A549 (cell line): ENCODE measurements around the gene DOCK10. TPM values are rescaled to one million over a fixed set of nuclear protein-coding genes. Genes with fewer than 3 reads are reported as not detected.

ENCODE experiments used
- ATAC-seq, 2 experiments: fragments of 200-7000 bp in 1 of 2; fragments of >200 bp in 1 of 2; cut with Nextera tagmentation in 1 of 2; cut with Tn5 transposase in 1 of 2; 3 replicates each; pipeline versions ENCODE4 v1.8.0 to v1.9.1; 2018 to 2020; ENCODE audit warnings: mild to moderate bottlenecking in 1 of 2, moderate library complexity in 1 of 2
- CTCF ChIA-PET: fragments of 300-600 bp; sonication (Branson Sonifier 250); formaldehyde crosslinking; extraction: SDS; loops from one replicate; lab custom pipeline; 2021; ENCODE audit warnings: antibody characterized with exemption, inconsistent platforms; lab: Yijun Ruan, JAX
- POLR2A ChIA-PET: fragments of 350-600 bp; formaldehyde crosslinking; extraction: SDS; loops from one replicate; lab custom pipeline; 2021; ENCODE audit warnings: antibody characterized with exemption, inconsistent platforms; lab: Yijun Ruan, JAX
- DNase-seq, 2 experiments: peaks; one replicate each; pipeline versions ENCODE4 v3.0.0 to v3.0.0-alpha.2; 2011 to 2016; ENCODE audit warnings: low read depth in 1 of 2, low spot score in 1 of 2
- FAIRE-seq: peaks from 2 replicates; lab custom pipeline; 2011; peaks lifted over from hg19 to GRCh38; lab: Jason Lieb, UNC
- H3K27ac ChIP-seq, 2 experiments: fragments of >200 bp; sonication (Bioruptor Twin); formaldehyde crosslinking; 3 replicates each; pipeline ENCODE4 v1.5.1; 2016 to 2017
- H3K4me1 ChIP-seq: fragments of >200 bp; sonication (Bioruptor Twin); formaldehyde crosslinking; 3 replicates; pipeline ENCODE4 v1.6.1; 2016
- H3K4me2 ChIP-seq: fragments of >200 bp; sonication (Bioruptor Twin); formaldehyde crosslinking; 3 replicates; pipeline ENCODE4 v1.6.1; 2016
- H3K4me3 ChIP-seq: fragments of >200 bp; sonication (Bioruptor Twin); formaldehyde crosslinking; 3 replicates; pipeline ENCODE4 v1.5.1; 2016
- H3K9me3 ChIP-seq: fragments of >200 bp; sonication (Bioruptor Twin); formaldehyde crosslinking; 3 replicates; pipeline ENCODE4 v1.6.1; 2016
- CBX2 ChIP-seq: fragments of 200-600 bp; sonication (generic); IDR thresholded peaks from 2 replicates; pipeline ENCODE4 v1.6.1; 2016; ENCODE audit warnings: low read depth, mild to moderate bottlenecking, borderline replicate concordance
- EHMT2 ChIP-seq: fragments of 200-600 bp; sonication (generic); IDR thresholded peaks from 2 replicates; pipeline ENCODE4 v1.6.1; 2016; ENCODE audit warnings: antibody characterized with exemption, low read depth, mild to moderate bottlenecking, moderate library complexity
- EP300 ChIP-seq, 2 experiments: fragments of >200 bp; sonication (Bioruptor Twin); formaldehyde crosslinking; IDR thresholded peaks; 2 replicates in 1 of 2; 3 replicates in 1 of 2; pipeline ENCODE4 v1.6.1; 2016 to 2017
- HOXB13 ChIP-seq: fragments of 250-450 bp; sonication (Bioruptor Pico); IDR thresholded peaks from 2 replicates; pipeline ENCODE4 v1.5.0; 2020; ENCODE audit warnings: low read depth, mild to moderate bottlenecking, moderate library complexity
- HOXB5 ChIP-seq: fragments of 250-450 bp; sonication (Bioruptor Pico); IDR thresholded peaks from 2 replicates; pipeline ENCODE4 v1.5.0; 2020; ENCODE audit warnings: mild to moderate bottlenecking, moderate library complexity
- KDM1A ChIP-seq: fragments of 200-600 bp; sonication (generic); IDR thresholded peaks from 2 replicates; pipeline ENCODE4 v1.6.1; 2016; ENCODE audit warnings: low read depth, mild to moderate bottlenecking
- KDM5A ChIP-seq: fragments of 200-600 bp; sonication (generic); IDR thresholded peaks from 2 replicates; pipeline ENCODE4 v1.6.1; 2016; ENCODE audit warnings: antibody characterized with exemption, mild to moderate bottlenecking
- MAZ ChIP-seq: fragments of 150-350 bp; IDR thresholded peaks from 2 replicates; pipeline ENCODE4 v1.6.1; 2014; ENCODE audit warnings: antibody characterized with exemption, low read depth, low read length, borderline replicate concordance
- MYC ChIP-seq: IDR thresholded peaks from 2 replicates; pipeline ENCODE4 v1.6.1; 2012; ENCODE audit warnings: mild to moderate bottlenecking, inconsistent platforms, low read length, improper control_type of control experiment, borderline replicate concordance
- NFE2L2 ChIP-seq: fragments of 150-350 bp; conservative IDR thresholded peaks from 2 replicates; pipeline ENCODE4 v1.6.1; 2014; ENCODE audit warnings: low read length
- POLR2AphosphoS2 ChIP-seq: conservative IDR thresholded peaks from 2 replicates; pipeline ENCODE4 v1.6.1; 2012; ENCODE audit warnings: low read length, improper control_type of control experiment, inconsistent platforms
- RAD21 ChIP-seq, 2 experiments: fragments of >200 bp in 1 of 2; sonication (Bioruptor Twin) in 1 of 2; formaldehyde crosslinking in 1 of 2; IDR thresholded peaks in 1 of 2; conservative IDR thresholded peaks in 1 of 2; 2 replicates in 1 of 2; 3 replicates in 1 of 2; pipeline ENCODE4 v1.6.1; 2012 to 2018; ENCODE audit warnings: inconsistent platforms in 1 of 2
- RARB ChIP-seq: fragments of 250-450 bp; sonication (Bioruptor Pico); IDR thresholded peaks from 2 replicates; pipeline ENCODE4 v1.8.0; 2021; ENCODE audit warnings: mild to moderate bottlenecking, moderate library complexity
- RNF2 ChIP-seq: fragments of 200-600 bp; sonication (generic); IDR thresholded peaks from 2 replicates; pipeline ENCODE4 v1.6.1; 2016; ENCODE audit warnings: low read depth, mild to moderate bottlenecking, antibody characterized with exemption, moderate library complexity, borderline replicate concordance
- SREBF2 ChIP-seq: fragments of 450-650 bp; IDR thresholded peaks from 2 replicates; pipeline ENCODE4 v1.6.1; 2014; ENCODE audit warnings: mild to moderate bottlenecking, moderate library complexity
- TFCP2L1 ChIP-seq: fragments of 250-450 bp; sonication (Bioruptor Pico); IDR thresholded peaks from 2 replicates; pipeline ENCODE4 v1.5.0; 2021; ENCODE audit warnings: mild to moderate bottlenecking
- TP53 ChIP-seq: fragments of 250-450 bp; sonication (Bioruptor Pico); IDR thresholded peaks from 2 replicates; pipeline ENCODE4 v1.5.0; 2021; ENCODE audit warnings: mild to moderate bottlenecking, moderate library complexity
- WGBS: methylation state at CpG from one replicate; pipeline ENCODE4 v1.1.6; 2017; ENCODE audit errors: missing lambda C conversion rate; 5-methylcytosine and 5-hydroxymethylcytosine counted together
- polyA plus RNA-seq, 4 experiments: library from polyadenylated mRNA; depleted of rRNA in 3 of 4; stranded (reverse); fragments of >200 nt; fragmentation: RNase III in 1 of 4; extraction: RNeasy Plus Mini Kit Qiagen cat#74134 plus additional on column Dnase treatment in 1 of 4; gene quantifications; 2 replicates in 3 of 4; 3 replicates in 1 of 4; pipeline ENCODE4 v1.2.3, GENCODE V29; 2011 to 2017
- TF ChIP-seq, protein P1 (sequence below): fragments of 150-350 bp; IDR thresholded peaks from 2 replicates; pipeline ENCODE4 v1.6.1; 2014; ENCODE audit warnings: low read depth, mild to moderate bottlenecking, low read length
- TF ChIP-seq, protein P2 (sequence below): fragments of 450-650 bp; IDR thresholded peaks from 2 replicates; pipeline ENCODE4 v1.6.1; 2014; ENCODE audit warnings: antibody characterized with exemption
- TF ChIP-seq, protein P3 (sequence below): fragments of >200 bp; sonication (Bioruptor Twin); formaldehyde crosslinking; IDR thresholded peaks from 3 replicates; pipeline ENCODE4 v1.5.1; 2016
- TF ChIP-seq, protein P4 (sequence below): IDR thresholded peaks from 2 replicates; pipeline ENCODE4 v1.6.1; 2012; ENCODE audit warnings: low read depth, borderline replicate concordance
- TF ChIP-seq, protein P5 (sequence below): IDR thresholded peaks from 2 replicates; pipeline ENCODE4 v1.6.1; 2012
- TF ChIP-seq, protein P6 (sequence below): fragments of 250-450 bp; sonication (Bioruptor Pico); IDR thresholded peaks from 2 replicates; pipeline ENCODE4 v1.5.0; 2021; ENCODE audit warnings: mild to moderate bottlenecking, moderate library complexity, borderline replicate concordance

DOCK10 gene
- polyA plus RNA-seq, 2 of the 4 experiments (the other 2 are of a cell fraction) = 43.0 to 45.3 TPM

DNA sequence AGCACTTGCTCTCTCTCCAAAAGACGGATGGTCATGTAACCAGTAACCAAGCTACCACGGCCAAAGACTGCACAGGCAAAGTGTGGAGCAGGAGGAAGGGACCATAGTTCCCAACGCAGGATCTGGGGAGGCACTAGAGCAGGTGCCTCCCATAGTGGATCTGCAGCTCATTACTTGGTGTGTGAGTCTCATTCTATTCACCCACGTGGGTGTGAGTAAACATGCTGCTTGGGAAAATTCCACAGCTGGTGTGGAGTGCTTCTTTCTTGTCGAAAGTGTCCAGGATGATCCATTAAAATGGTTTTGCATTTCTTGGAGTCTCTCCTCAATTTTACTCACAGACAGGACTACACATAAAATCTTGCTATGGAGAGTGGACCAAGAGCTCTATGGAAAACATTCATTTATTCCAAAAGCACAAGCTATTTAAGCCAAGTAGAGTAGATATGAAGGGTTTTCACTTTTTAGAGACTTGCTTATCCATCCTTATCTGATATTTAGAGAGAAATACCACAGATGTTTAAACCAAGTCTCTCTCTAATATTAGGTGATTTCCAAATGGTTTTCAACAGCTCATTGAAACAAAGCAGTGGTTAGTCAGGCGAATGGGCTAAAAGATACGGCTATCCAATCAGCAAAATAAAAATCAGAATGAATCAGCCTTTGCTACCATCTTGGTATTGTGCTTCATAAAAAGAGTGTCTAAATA is 221.8 kb downstream of the DOCK10 start (continued):
- TF ChIP-seq, protein P1, sequence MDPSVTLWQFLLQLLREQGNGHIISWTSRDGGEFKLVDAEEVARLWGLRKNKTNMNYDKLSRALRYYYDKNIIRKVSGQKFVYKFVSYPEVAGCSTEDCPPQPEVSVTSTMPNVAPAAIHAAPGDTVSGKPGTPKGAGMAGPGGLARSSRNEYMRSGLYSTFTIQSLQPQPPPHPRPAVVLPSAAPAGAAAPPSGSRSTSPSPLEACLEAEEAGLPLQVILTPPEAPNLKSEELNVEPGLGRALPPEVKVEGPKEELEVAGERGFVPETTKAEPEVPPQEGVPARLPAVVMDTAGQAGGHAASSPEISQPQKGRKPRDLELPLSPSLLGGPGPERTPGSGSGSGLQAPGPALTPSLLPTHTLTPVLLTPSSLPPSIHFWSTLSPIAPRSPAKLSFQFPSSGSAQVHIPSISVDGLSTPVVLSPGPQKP = no peak
- TF ChIP-seq NFE2L2 (no peak), KDM5A (no peak), EP300 (IDR thresholded peaks at IDR 0.05) (no peak), TP53 (CRISPR knock-in tag) (no peak), MAZ (no peak)
- TF ChIP-seq, protein P2, sequence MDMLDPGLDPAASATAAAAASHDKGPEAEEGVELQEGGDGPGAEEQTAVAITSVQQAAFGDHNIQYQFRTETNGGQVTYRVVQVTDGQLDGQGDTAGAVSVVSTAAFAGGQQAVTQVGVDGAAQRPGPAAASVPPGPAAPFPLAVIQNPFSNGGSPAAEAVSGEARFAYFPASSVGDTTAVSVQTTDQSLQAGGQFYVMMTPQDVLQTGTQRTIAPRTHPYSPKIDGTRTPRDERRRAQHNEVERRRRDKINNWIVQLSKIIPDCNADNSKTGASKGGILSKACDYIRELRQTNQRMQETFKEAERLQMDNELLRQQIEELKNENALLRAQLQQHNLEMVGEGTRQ = no peak
- TF ChIP-seq, all 56 proteins: peak for 0

DNA sequence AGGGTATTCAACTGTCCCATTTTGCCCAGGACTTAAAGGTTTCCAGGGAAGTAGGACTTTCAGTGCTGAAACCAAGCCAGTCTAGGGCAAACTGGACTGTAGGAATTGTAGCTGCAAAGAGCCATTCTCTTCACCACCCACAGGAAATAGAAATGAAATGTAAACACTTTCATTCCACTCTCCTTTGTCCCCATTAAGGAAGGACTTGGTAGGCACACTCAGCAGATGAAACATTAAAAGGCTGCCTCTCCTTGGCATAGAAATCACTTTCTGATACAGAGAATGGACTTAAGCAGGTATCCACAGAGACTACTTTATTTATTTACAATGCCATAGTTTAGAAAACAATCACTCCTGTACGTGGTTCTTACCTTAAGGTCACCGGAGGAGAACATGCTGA is 223.2 kb downstream of the DOCK10 start:
- ATAC-seq (no peak), DNase-seq (no peak), FAIRE-seq (no peak)
- H3K4me1 ChIP-seq = peaks cover 46% of the 10 kb centered on the region
- no peaks in the 10 kb centered on the region for H3K9me3 ChIP-seq
- no peak for TF ChIP-seq HOXB5
- TF ChIP-seq POLR2AphosphoS2 = no peak
- TF ChIP-seq, protein P1 = no peak
- no peak for TF ChIP-seq MYC
- no peak for TF ChIP-seq HOXB13 (CRISPR knock-in tag)
- TF ChIP-seq TFCP2L1 (CRISPR knock-in tag) = no peak
- no peak for TF ChIP-seq SREBF2
- TF ChIP-seq, protein P3, sequence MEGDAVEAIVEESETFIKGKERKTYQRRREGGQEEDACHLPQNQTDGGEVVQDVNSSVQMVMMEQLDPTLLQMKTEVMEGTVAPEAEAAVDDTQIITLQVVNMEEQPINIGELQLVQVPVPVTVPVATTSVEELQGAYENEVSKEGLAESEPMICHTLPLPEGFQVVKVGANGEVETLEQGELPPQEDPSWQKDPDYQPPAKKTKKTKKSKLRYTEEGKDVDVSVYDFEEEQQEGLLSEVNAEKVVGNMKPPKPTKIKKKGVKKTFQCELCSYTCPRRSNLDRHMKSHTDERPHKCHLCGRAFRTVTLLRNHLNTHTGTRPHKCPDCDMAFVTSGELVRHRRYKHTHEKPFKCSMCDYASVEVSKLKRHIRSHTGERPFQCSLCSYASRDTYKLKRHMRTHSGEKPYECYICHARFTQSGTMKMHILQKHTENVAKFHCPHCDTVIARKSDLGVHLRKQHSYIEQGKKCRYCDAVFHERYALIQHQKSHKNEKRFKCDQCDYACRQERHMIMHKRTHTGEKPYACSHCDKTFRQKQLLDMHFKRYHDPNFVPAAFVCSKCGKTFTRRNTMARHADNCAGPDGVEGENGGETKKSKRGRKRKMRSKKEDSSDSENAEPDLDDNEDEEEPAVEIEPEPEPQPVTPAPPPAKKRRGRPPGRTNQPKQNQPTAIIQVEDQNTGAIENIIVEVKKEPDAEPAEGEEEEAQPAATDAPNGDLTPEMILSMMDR = no peak
- TF ChIP-seq CBX2 = no peak
- peak overlapping the region; percentile 19 to 82; a peak in 3 of 6 replicates for H3K27ac ChIP-seq
- H3K4me2 ChIP-seq = peak overlapping the region; percentile 27; the same call in 2 of the 3 replicates
- WGBS = 55% methylated on average over 2 of the region's 2 CpGs
- POLR2A ChIA-PET = no interaction called here
- no peak overlapping the region for H3K4me3 ChIP-seq
- CTCF ChIA-PET = no interaction called here

DNA sequence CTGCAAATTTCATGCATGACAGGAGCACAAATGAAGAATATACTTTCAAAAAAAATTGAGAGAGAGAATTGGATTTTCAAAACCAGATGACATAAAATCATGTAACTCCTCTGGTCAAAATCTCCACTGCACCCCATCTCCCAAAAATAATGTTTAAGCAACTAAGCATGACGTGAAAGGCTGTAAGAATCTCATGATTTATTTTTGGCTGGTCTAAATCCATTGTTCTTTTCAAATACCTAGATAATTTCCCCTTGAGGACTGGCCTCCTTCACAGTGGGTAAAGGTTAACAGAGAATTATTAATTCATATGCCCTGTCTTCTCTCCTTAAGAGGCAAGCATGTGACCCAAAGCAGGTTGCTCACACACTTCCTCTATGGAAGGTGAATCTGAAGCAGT is 224.6 kb downstream of the DOCK10 start:
- H3K4me2 ChIP-seq = peak overlapping the region; percentile 87
- H3K4me1 ChIP-seq = peaks cover 46% of the 10 kb centered on the region
- ChIA-PET POLR2A (no interaction called here), CTCF (interaction anchor here (1.0 to 1.5 kb wide), 2 partner anchors 31 to 748 kb away, joined by 3 read pairs; no protein-coding TSS in a partner anchor)
- WGBS = 98% methylated on average over 1 of the region's 1 CpG
- no peak overlapping the region for H3K4me3 ChIP-seq
- no peak for FAIRE-seq
- H3K9me3 ChIP-seq = no peaks in the 10 kb centered on the region
- no peak for DNase-seq
- peak overlapping the region; percentile 74 to 82 for H3K27ac ChIP-seq
- no peak; a peak in 1 of 6 replicates for ATAC-seq
- TF ChIP-seq RARB (CRISPR knock-in tag) (no peak), EHMT2 (no peak), SREBF2 (no peak), KDM1A (no peak), HOXB5 (no peak), RNF2 (no peak), RAD21 (conservative IDR thresholded peaks at IDR 0.05 in 1 of 2, IDR thresholded peaks at IDR 0.05 in 1 of 2) (no peak)
- TF ChIP-seq, protein P4, sequence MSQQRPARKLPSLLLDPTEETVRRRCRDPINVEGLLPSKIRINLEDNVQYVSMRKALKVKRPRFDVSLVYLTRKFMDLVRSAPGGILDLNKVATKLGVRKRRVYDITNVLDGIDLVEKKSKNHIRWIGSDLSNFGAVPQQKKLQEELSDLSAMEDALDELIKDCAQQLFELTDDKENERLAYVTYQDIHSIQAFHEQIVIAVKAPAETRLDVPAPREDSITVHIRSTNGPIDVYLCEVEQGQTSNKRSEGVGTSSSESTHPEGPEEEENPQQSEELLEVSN = no peak
- TF ChIP-seq, protein P5, sequence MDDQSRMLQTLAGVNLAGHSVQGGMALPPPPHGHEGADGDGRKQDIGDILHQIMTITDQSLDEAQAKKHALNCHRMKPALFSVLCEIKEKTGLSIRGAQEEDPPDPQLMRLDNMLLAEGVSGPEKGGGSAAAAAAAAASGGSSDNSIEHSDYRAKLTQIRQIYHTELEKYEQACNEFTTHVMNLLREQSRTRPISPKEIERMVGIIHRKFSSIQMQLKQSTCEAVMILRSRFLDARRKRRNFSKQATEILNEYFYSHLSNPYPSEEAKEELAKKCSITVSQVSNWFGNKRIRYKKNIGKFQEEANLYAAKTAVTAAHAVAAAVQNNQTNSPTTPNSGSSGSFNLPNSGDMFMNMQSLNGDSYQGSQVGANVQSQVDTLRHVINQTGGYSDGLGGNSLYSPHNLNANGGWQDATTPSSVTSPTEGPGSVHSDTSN = no peak
- TF ChIP-seq, protein P6, sequence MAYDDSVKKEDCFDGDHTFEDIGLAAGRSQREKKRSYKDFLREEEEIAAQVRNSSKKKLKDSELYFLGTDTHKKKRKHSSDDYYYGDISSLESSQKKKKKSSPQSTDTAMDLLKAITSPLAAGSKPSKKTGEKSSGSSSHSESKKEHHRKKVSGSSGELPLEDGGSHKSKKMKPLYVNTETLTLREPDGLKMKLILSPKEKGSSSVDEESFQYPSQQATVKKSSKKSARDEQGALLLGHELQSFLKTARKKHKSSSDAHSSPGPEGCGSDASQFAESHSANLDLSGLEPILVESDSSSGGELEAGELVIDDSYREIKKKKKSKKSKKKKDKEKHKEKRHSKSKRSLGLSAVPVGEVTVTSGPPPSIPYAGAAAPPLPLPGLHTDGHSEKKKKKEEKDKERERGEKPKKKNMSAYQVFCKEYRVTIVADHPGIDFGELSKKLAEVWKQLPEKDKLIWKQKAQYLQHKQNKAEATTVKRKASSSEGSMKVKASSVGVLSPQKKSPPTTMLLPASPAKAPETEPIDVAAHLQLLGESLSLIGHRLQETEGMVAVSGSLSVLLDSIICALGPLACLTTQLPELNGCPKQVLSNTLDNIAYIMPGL (CRISPR knock-in tag) = no peak
- TF ChIP-seq, protein P2 = no peak
